Tracheal epithelial cell (primary cell): ENCODE results near the gene PPBP. TPM values are rescaled to one million over a fixed set of nuclear protein-coding genes. Genes with fewer than 3 reads are reported as not detected.

Source experiments
- total RNA-seq: library from RNA; depleted of rRNA; stranded (reverse); fragments of >200 nt; gene quantifications from 2 replicates; pipeline ENCODE4 v1.2.1, GENCODE V29; 2014

The PPBP gene, protein sequence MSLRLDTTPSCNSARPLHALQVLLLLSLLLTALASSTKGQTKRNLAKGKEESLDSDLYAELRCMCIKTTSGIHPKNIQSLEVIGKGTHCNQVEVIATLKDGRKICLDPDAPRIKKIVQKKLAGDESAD
- total RNA-seq: 0.24 and 0.85 TPM in 2 replicates

DNA sequence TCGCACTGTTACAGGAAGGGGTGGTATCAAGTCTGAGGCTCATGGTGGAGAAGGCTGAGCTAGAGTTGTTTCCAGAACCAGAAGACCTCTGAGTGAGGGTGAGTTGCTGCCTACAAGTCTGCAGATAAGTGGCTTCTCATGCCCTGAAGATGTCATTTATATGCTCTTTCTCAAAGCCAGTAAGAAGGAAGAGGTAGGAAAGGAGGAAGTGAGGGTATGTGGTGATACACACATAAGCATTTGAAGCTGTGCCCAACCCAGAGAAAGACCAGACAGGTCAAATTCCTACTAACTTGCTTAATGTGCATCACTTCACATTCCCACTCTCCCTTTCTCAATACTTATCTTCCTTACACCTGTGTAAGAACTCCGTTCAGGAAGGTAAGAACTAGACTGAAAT is at the start of gene PPBP:
TSS of gene PPBP (minus strand) at position 130 of the 400 bp plus-strand sequence. CDS start at position 43, 87 bp downstream.

DNA sequence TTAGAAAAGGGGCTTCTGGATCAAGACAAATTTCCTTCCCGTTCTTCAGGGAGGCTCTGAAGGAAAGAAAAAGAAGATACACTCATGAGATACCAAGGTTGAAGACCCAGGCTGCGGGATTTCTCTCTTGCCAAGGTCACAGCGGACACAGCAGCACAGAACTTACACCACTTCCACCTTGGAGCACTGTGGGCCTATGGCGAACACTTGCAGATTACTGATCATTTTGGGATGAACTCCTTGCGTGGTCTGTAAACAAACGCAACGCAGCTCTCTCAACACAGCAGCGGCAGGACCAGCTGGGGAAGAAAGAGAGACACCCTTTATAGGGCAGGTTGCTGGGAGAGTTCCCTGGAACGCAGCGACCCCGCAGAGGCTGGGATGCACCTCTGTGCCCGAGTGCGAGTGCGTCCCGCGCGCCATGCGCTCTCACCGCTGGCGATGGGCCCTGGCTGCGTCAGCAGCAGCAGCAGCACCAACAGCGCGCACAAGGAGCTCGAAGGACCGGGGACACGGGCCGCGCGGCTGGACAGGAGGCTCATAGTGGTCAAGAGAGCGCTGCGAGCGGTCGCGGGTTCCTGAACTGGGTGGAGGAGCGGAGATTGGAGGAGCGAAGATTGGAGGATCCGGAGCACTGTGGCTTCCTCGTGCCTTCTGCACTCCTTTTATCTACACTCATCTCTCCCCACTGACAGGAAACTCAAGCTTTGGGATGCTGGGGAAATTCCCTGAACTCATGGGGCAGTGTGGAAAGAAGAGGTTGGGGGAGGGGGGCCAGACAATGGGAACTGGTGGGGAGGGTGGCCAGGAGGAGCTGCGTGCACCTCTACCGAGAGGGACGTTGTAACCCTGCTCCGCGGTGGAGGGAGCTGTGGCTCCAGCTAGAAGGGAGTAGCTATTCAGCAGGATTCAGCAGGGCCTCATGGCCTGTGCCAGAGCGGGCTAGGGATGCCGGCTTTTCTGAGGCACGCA is 10.3 kb upstream of the PPBP start, which contains the start of gene CXCL5:
TSS of gene CXCL5 (minus strand) at position 638 of the 972 bp plus-strand sequence. CDS start at position 542, 96 bp downstream.

Other genes with a start within 250 kb of the PPBP start
- gene CXCL8, start 247.6 kb downstream of the PPBP start, total RNA-seq: 3.2 and 412 TPM in 2 replicates
- 0.21 and 30.8 TPM in 2 replicates for gene CXCL6, start 151.5 kb downstream of the PPBP start, total RNA-seq
- gene PF4V1, start 134.9 kb downstream of the PPBP start, total RNA-seq: 2.7 TPM in 1 of 2 replicates, not detected in the other
- gene CXCL1, start 118.8 kb downstream of the PPBP start, total RNA-seq: 2.6 and 92.1 TPM in 2 replicates
- gene PF4, start 6.2 kb downstream of the PPBP start, total RNA-seq: not detected in 2 replicates
- 0.64 and 38.3 TPM in 2 replicates for gene CXCL5, start 10.5 kb upstream of the PPBP start, total RNA-seq
- 0.64 and 4.1 TPM in 2 replicates for gene CXCL3, start 50.5 kb upstream of the PPBP start, total RNA-seq
- gene CXCL2, start 111.0 kb upstream of the PPBP start, total RNA-seq: 3.4 and 17.8 TPM in 2 replicates
- gene MTHFD2L, start 169.9 kb upstream of the PPBP start, total RNA-seq: 34.5 and 35.6 TPM in 2 replicates